ENCODE data around the gene ZFAND2A. TPM values are rescaled to one million over a fixed set of nuclear protein-coding genes. Genes with fewer than 3 reads are reported as not detected.

The ZFAND2A gene
- total RNA-seq, 1 donor from 2014 or later: 13.3 TPM

- peaks cover 3% of the 10 kb centered on the region for H3K4me1 Mint-ChIP-seq
- H3K79me2 ChIP-seq (ENCODE audit: low read depth): peaks cover 36% of the 10 kb centered on the region
- no peaks in the 10 kb centered on the region for H3K4me1 ChIP-seq
- no peak overlapping the region for H3K27ac ChIP-seq
- no peak overlapping the region for H3K4me3 ChIP-seq
- H3K9me3 Mint-ChIP-seq: peaks cover 5% of the 10 kb centered on the region
- peaks cover 3% of the 10 kb centered on the region for H3K27me3 Mint-ChIP-seq (ENCODE audit: insufficient read depth, low read depth)
- no peak overlapping the region for H3K27ac Mint-ChIP-seq
- no peak for DNase-seq (ENCODE audit: low spot score)
- H3F3A ChIP-seq (ENCODE audit: low read depth): no peaks in the 10 kb centered on the region
- H3K4me3 Mint-ChIP-seq: no peak overlapping the region
- H3K27me3 ChIP-seq: no peaks in the 10 kb centered on the region
- no peak overlapping the region for H3K4me2 ChIP-seq
- H3K36me3 ChIP-seq: no peaks in the 10 kb centered on the region
- H3K9me3 ChIP-seq (ENCODE audit: low read depth): no peaks in the 10 kb centered on the region
- no peak for TF ChIP-seq EZH2phosphoT487 (IDR thresholded peaks at IDR 0.05)
- no peak for TF ChIP-seq EZH2 (IDR thresholded peaks at IDR 0.05)
- TF ChIP-seq, protein P1, sequence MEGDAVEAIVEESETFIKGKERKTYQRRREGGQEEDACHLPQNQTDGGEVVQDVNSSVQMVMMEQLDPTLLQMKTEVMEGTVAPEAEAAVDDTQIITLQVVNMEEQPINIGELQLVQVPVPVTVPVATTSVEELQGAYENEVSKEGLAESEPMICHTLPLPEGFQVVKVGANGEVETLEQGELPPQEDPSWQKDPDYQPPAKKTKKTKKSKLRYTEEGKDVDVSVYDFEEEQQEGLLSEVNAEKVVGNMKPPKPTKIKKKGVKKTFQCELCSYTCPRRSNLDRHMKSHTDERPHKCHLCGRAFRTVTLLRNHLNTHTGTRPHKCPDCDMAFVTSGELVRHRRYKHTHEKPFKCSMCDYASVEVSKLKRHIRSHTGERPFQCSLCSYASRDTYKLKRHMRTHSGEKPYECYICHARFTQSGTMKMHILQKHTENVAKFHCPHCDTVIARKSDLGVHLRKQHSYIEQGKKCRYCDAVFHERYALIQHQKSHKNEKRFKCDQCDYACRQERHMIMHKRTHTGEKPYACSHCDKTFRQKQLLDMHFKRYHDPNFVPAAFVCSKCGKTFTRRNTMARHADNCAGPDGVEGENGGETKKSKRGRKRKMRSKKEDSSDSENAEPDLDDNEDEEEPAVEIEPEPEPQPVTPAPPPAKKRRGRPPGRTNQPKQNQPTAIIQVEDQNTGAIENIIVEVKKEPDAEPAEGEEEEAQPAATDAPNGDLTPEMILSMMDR (IDR thresholded peaks at IDR 0.05): no peak
- H4K20me1 ChIP-seq (ENCODE audit: low read depth): peaks cover 4% of the 10 kb centered on the region
- peak overlapping the region; percentile 13 for H3K9ac ChIP-seq
- no peak overlapping the region for H2AFZ ChIP-seq (replicated peaks)
- peaks cover 5% of the 10 kb centered on the region for H3K36me3 Mint-ChIP-seq
These were observed 45.5 kb downstream of the ZFAND2A start for GRCh38 chr7:1114505-1114904.

DNA sequence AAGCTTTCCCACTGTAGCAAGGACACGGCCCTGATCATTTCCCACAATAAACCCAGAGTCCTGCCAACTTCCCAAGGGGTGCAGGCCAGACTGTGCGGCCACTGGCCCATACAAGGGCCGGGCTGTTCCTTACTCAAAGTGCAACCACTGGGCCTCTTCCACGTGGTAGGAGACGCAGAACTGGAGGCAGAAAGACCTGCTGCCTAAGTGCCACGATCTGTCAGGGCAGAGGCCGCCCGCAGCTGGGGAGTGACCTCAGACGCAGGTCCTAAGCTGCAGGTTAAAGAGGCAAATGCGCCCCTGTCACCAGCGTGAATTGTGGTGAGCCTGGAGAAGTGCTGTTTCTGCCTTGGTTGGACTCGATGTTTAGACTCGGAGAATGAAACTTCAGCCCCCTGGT, 45.9 kb downstream of the ZFAND2A start:
- H3K36me3 Mint-ChIP-seq: peaks cover 5% of the 10 kb centered on the region
- Histone ChIP-seq H4K20me1 (ENCODE audit: low read depth) (peaks cover 4% of the 10 kb centered on the region), H3K79me2 (ENCODE audit: low read depth) (peaks cover 36% of the 10 kb centered on the region)

GRCh38 chr7:1113548-1113885, 46.5 kb downstream of the ZFAND2A start:
- Histone ChIP-seq H4K20me1 (ENCODE audit: low read depth) (peaks cover 4% of the 10 kb centered on the region), H3K79me2 (ENCODE audit: low read depth) (peaks cover 33% of the 10 kb centered on the region)

More for the DNA sequence above, 45.9 kb downstream of the ZFAND2A start:
- Histone ChIP-seq H3K4me3 (no peak overlapping the region), H2AFZ (replicated peaks) (no peak overlapping the region), H3K27me3 (no peaks in the 10 kb centered on the region), H3K4me1 (no peaks in the 10 kb centered on the region), H3K4me2 (no peak overlapping the region), H3K9ac (no peak overlapping the region), H3K36me3 (no peaks in the 10 kb centered on the region), H3K27ac (no peak overlapping the region), H3F3A (ENCODE audit: low read depth) (no peaks in the 10 kb centered on the region), H3K9me3 (ENCODE audit: low read depth) (no peaks in the 10 kb centered on the region)
- DNase-seq (ENCODE audit: low spot score): no peak
- Mint-ChIP-seq H3K27ac (no peak overlapping the region), H3K4me3 (no peak overlapping the region), H3K4me1 (peaks cover 3% of the 10 kb centered on the region), H3K9me3 (peaks cover 5% of the 10 kb centered on the region), H3K27me3 (ENCODE audit: insufficient read depth, low read depth) (peaks cover 4% of the 10 kb centered on the region)
- no peak for TF ChIP-seq EZH2 (IDR thresholded peaks at IDR 0.05)
- TF ChIP-seq EZH2phosphoT487 (IDR thresholded peaks at IDR 0.05): no peak
- TF ChIP-seq, protein P1 (IDR thresholded peaks at IDR 0.05): no peak

More at GRCh38 chr7:1113548-1113885, 46.5 kb downstream of the ZFAND2A start:
- Histone ChIP-seq H3K4me2 (no peak overlapping the region), H3K36me3 (no peaks in the 10 kb centered on the region), H2AFZ (replicated peaks) (no peak overlapping the region), H3K27ac (no peak overlapping the region), H3K27me3 (no peaks in the 10 kb centered on the region), H3F3A (ENCODE audit: low read depth) (no peaks in the 10 kb centered on the region), H3K4me1 (no peaks in the 10 kb centered on the region), H3K9me3 (ENCODE audit: low read depth) (no peaks in the 10 kb centered on the region), H3K9ac (no peak overlapping the region), H3K4me3 (no peak overlapping the region)
- no peak overlapping the region for H3K4me3 Mint-ChIP-seq
- no peak overlapping the region for H3K27ac Mint-ChIP-seq
- H3K36me3 Mint-ChIP-seq: peaks cover 5% of the 10 kb centered on the region
- DNase-seq (ENCODE audit: low spot score): no peak
- H3K9me3 Mint-ChIP-seq: peaks cover 5% of the 10 kb centered on the region
- TF ChIP-seq EZH2 (IDR thresholded peaks at IDR 0.05) (no peak), EZH2phosphoT487 (IDR thresholded peaks at IDR 0.05) (no peak)
- TF ChIP-seq, protein P1 (IDR thresholded peaks at IDR 0.05): no peak
- peaks cover 3% of the 10 kb centered on the region for H3K4me1 Mint-ChIP-seq
- H3K27me3 Mint-ChIP-seq (ENCODE audit: insufficient read depth, low read depth): peaks cover 6% of the 10 kb centered on the region

Measured in neural progenitor cell (in vitro differentiated cells).